ENCODE data around the gene PIP4K2A.

PIP4K2A gene

GRCh38 chr10:22494007-22494406 lies 220.4 kb downstream of the PIP4K2A start:
- no peak for DNase-seq
- in situ Hi-C loops (cut with HindIII; ENCODE audit: low pct_ligation_motif_present, low pct_unique_long_range_greater_than_20kb, low sequenced_read_pairs) = no loop called here

GRCh38 chr10:22491931-22492615 lies 222.3 kb downstream of the PIP4K2A start:
- in situ Hi-C loops (cut with HindIII; ENCODE audit: low pct_ligation_motif_present, low pct_unique_long_range_greater_than_20kb, low sequenced_read_pairs) = no loop called here
- DNase-seq = no peak

- DNase-seq = no peak
- in situ Hi-C loops (cut with HindIII; ENCODE audit: low pct_ligation_motif_present, low pct_unique_long_range_greater_than_20kb, low sequenced_read_pairs) = no loop called here
Observed at GRCh38 chr10:22491480-22491879, 222.9 kb downstream of the PIP4K2A start.

GRCh38 chr10:22489975-22490374 lies 224.4 kb downstream of the PIP4K2A start:
- no peak for DNase-seq
- in situ Hi-C loops (cut with HindIII; ENCODE audit: low pct_ligation_motif_present, low pct_unique_long_range_greater_than_20kb, low sequenced_read_pairs) = no loop called here

GRCh38 chr10:22489467-22489866 lies 224.9 kb downstream of the PIP4K2A start:
- DNase-seq = no peak
- in situ Hi-C loops (cut with HindIII; ENCODE audit: low pct_ligation_motif_present, low pct_unique_long_range_greater_than_20kb, low sequenced_read_pairs) = no loop called here

- DNase-seq = no peak
- in situ Hi-C loops (cut with HindIII; ENCODE audit: low pct_ligation_motif_present, low pct_unique_long_range_greater_than_20kb, low sequenced_read_pairs) = no loop called here
Observed at GRCh38 chr10:22486431-22486830, 227.9 kb downstream of the PIP4K2A start.
